SJSA1 (cell line): ENCODE measurements around the gene C1orf146. TPM values are rescaled to one million over a fixed set of nuclear protein-coding genes. Genes with fewer than 3 reads are reported as not detected.
"Not testable (repeated sequence)": the region's sequence is repeated elsewhere in the genome, so short reads cannot be mapped to it uniquely, and the experiment has no call there.

Source experiments
- DNase-seq, 2 experiments: peaks; one replicate each; pipeline ENCODE4 v3.0.0-alpha.2; 2015 to 2020; ENCODE audit warnings: low spot score in 2 of 2, low read depth in 1 of 2
- H3K27ac ChIP-seq: fragments of 250-450 bp; sonication (Bioruptor Pico); 2 replicates; pipeline ENCODE4 v1.5.1; 2020; ENCODE audit warnings: mild to moderate bottlenecking, moderate library complexity
- H3K27me3 ChIP-seq: fragments of 250-450 bp; sonication (Bioruptor Pico); replicated peaks from 2 replicates; pipeline ENCODE4 v1.5.1; 2020; ENCODE audit warnings: mild to moderate bottlenecking, moderate library complexity
- H3K36me3 ChIP-seq: fragments of 250-450 bp; sonication (Bioruptor Pico); 2 replicates; pipeline ENCODE4 v1.5.1; 2020; ENCODE audit warnings: mild to moderate bottlenecking
- H3K4me1 ChIP-seq: fragments of 250-450 bp; sonication (Bioruptor Pico); replicated peaks from 2 replicates; pipeline ENCODE4 v1.6.1; 2021; ENCODE audit warnings: mild to moderate bottlenecking
- H3K4me3 ChIP-seq: fragments of 250-450 bp; sonication (Bioruptor Pico); 2 replicates; pipeline ENCODE4 v1.5.1; 2020; ENCODE audit warnings: mild to moderate bottlenecking
- H3K9me3 ChIP-seq: fragments of 250-450 bp; sonication (Bioruptor Pico); replicated peaks from 2 replicates; pipeline ENCODE4 v1.5.1; 2020; ENCODE audit warnings: mild to moderate bottlenecking
- total RNA-seq: library from RNA; depleted of rRNA; stranded (reverse); fragments of >200 nt; shearing (Covaris generic); gene quantifications from 2 replicates; pipeline ENCODE4 v1.2.3, GENCODE V29; 2014

C1orf146 gene
- total RNA-seq, 1 experiment from 2014 or later: not detected

GRCh38 chr1:92219028-92219427, 1.3 kb downstream of the C1orf146 start:
- H3K9me3 ChIP-seq: no peaks in the 10 kb centered on the region
- DNase-seq: no peak
- H3K4me3 ChIP-seq: no peak overlapping the region
- no peaks in the 10 kb centered on the region for H3K4me1 ChIP-seq
- H3K27me3 ChIP-seq: 0 out of 2 replicates have a peak, but pooled peaks cover 11% of the 10 kb centered on the region
- H3K36me3 ChIP-seq: no peaks in the 10 kb centered on the region
- no peak overlapping the region for H3K27ac ChIP-seq

- no peaks in the 10 kb centered on the region for H3K27me3 ChIP-seq
- no peak for DNase-seq
- no peak overlapping the region for H3K27ac ChIP-seq
Observed at GRCh38 chr1:92228401-92228800, 10.7 kb downstream of the C1orf146 start.

GRCh38 chr1:92230736-92231135, 13.0 kb downstream of the C1orf146 start:
- DNase-seq: no peak
- Histone ChIP-seq H3K36me3 (no peaks in the 10 kb centered on the region), H3K27me3 (no peaks in the 10 kb centered on the region), H3K4me3 (no peak overlapping the region), H3K4me1 (no peaks in the 10 kb centered on the region), H3K9me3 (no peaks in the 10 kb centered on the region), H3K27ac (no peak overlapping the region)

More at GRCh38 chr1:92228401-92228800, 10.7 kb downstream of the C1orf146 start:
- Histone ChIP-seq H3K4me3 (no peak overlapping the region), H3K4me1 (no peaks in the 10 kb centered on the region), H3K9me3 (no peaks in the 10 kb centered on the region), H3K36me3 (no peaks in the 10 kb centered on the region)

GRCh38 chr1:92240034-92240433, 22.3 kb downstream of the C1orf146 start:
- Histone ChIP-seq H3K4me1 (no peaks in the 10 kb centered on the region), H3K27ac (no peak overlapping the region), H3K9me3 (no peaks in the 10 kb centered on the region), H3K36me3 (no peaks in the 10 kb centered on the region), H3K4me3 (no peak overlapping the region), H3K27me3 (no peaks in the 10 kb centered on the region; the same call in 1 of the 2 replicates)
- DNase-seq: no peak

- DNase-seq: no peak
- H3K4me1 ChIP-seq: no peaks in the 10 kb centered on the region
- H3K27ac ChIP-seq: no peak overlapping the region
Observed at GRCh38 chr1:92244376-92244775, 26.7 kb downstream of the C1orf146 start.

GRCh38 chr1:92254714-92255113, 37.0 kb downstream of the C1orf146 start:
- H3K4me3 ChIP-seq, DNase-seq, H3K9me3 ChIP-seq, H3K27ac ChIP-seq, H3K4me1 ChIP-seq, H3K27me3 ChIP-seq: not testable (repeated sequence)
- H3K36me3 ChIP-seq: peaks cover 11% of the 10 kb centered on the region

More at GRCh38 chr1:92244376-92244775, 26.7 kb downstream of the C1orf146 start:
- no peak overlapping the region for H3K4me3 ChIP-seq
- H3K9me3 ChIP-seq: no peaks in the 10 kb centered on the region
- no peaks in the 10 kb centered on the region; the same call in 1 of the 2 replicates for H3K27me3 ChIP-seq
- 0 out of 2 replicates have a peak, but pooled peaks cover 5% of the 10 kb centered on the region for H3K36me3 ChIP-seq

- Histone ChIP-seq H3K4me1 (no peaks in the 10 kb centered on the region), H3K27ac (no peak overlapping the region), H3K4me3 (no peak overlapping the region), H3K27me3 (no peaks in the 10 kb centered on the region), H3K36me3 (peaks cover 22% of the 10 kb centered on the region), H3K9me3 (no peaks in the 10 kb centered on the region)
- no peak for DNase-seq
Observed at GRCh38 chr1:92259350-92259749, 41.6 kb downstream of the C1orf146 start.

- Histone ChIP-seq H3K4me3 (no peak overlapping the region), H3K4me1 (no peaks in the 10 kb centered on the region), H3K27ac (no peak overlapping the region), H3K27me3 (no peaks in the 10 kb centered on the region), H3K36me3 (peaks cover 11% of the 10 kb centered on the region), H3K9me3 (no peaks in the 10 kb centered on the region)
- DNase-seq: no peak
Observed at GRCh38 chr1:92262516-92262915, 44.8 kb downstream of the C1orf146 start.

- H3K4me3 ChIP-seq: no peak overlapping the region
- H3K27ac ChIP-seq: no peak overlapping the region
- no peaks in the 10 kb centered on the region for H3K27me3 ChIP-seq
- H3K36me3 ChIP-seq: peaks cover 21% of the 10 kb centered on the region
- peaks cover 6% of the 10 kb centered on the region for H3K4me1 ChIP-seq
- DNase-seq: no peak
- H3K9me3 ChIP-seq: no peaks in the 10 kb centered on the region
Observed at GRCh38 chr1:92273039-92273438, 55.3 kb downstream of the C1orf146 start.

- no peak for DNase-seq
- Histone ChIP-seq H3K36me3 (peaks cover 29% of the 10 kb centered on the region), H3K27me3 (no peaks in the 10 kb centered on the region), H3K4me3 (no peak overlapping the region), H3K4me1 (peaks cover 6% of the 10 kb centered on the region), H3K27ac (no peak overlapping the region), H3K9me3 (no peaks in the 10 kb centered on the region)
Observed at GRCh38 chr1:92274939-92275338, 57.2 kb downstream of the C1orf146 start.

- no peak for DNase-seq
- Histone ChIP-seq H3K36me3 (peaks cover 33% of the 10 kb centered on the region), H3K27me3 (no peaks in the 10 kb centered on the region)
Observed at GRCh38 chr1:92276082-92276481, 58.4 kb downstream of the C1orf146 start.

GRCh38 chr1:92277105-92277723, 59.5 kb downstream of the C1orf146 start:
- Histone ChIP-seq H3K4me1 (peaks cover 6% of the 10 kb centered on the region), H3K27ac (no peak overlapping the region), H3K36me3 (peaks cover 33% of the 10 kb centered on the region), H3K4me3 (no peak overlapping the region), H3K27me3 (no peaks in the 10 kb centered on the region), H3K9me3 (no peaks in the 10 kb centered on the region)
- no peak for DNase-seq

More at GRCh38 chr1:92276082-92276481, 58.4 kb downstream of the C1orf146 start:
- peaks cover 6% of the 10 kb centered on the region for H3K4me1 ChIP-seq
- no peak overlapping the region for H3K4me3 ChIP-seq
- H3K9me3 ChIP-seq: no peaks in the 10 kb centered on the region
- no peak overlapping the region for H3K27ac ChIP-seq

- not testable (repeated sequence) for H3K27ac ChIP-seq, DNase-seq, H3K9me3 ChIP-seq, H3K4me3 ChIP-seq, H3K27me3 ChIP-seq, H3K4me1 ChIP-seq
- peaks cover 31% of the 10 kb centered on the region for H3K36me3 ChIP-seq
Observed at GRCh38 chr1:92279781-92280180, 62.1 kb downstream of the C1orf146 start.

- H3K27ac ChIP-seq, DNase-seq, H3K9me3 ChIP-seq, H3K4me1 ChIP-seq, H3K4me3 ChIP-seq, H3K27me3 ChIP-seq: not testable (repeated sequence)
- peaks cover 31% of the 10 kb centered on the region for H3K36me3 ChIP-seq
Observed at GRCh38 chr1:92281411-92281810, 63.7 kb downstream of the C1orf146 start.
